ENCODE results near the gene LDHB. TPM values are rescaled to one million over a fixed set of nuclear protein-coding genes. Genes with fewer than 3 reads are reported as not detected.

LDHB gene
- total and polyA plus RNA-seq, 10 of the 15 experiments (the other 5 are each of a cell fraction or from before 2014, with no cell fraction given), result 800 to 3,692 (median 1,366) TPM

DNA sequence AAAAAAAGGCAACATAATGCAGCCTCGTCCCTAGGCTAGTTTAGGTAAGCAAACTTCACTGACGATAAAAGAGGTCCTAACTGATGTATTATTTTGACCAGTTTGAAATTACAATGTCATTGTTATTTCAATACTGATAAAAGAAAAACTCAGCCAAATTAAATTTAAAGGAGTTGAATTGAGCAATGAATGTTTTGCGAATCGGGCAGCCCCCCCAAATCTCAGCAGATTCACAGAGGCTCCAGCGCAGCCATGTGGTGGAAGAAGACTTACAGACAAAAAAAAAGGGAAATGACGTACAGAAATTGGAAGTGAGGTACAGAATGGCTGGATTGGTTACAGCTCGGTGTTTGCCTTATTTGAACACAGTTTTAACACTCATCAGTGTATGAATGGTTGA lies 8.2 kb upstream of the LDHB start:
- WGBS (ENCODE audit: insufficient coverage, insufficient replicate concordance, low lambda C conversion rate, missing lambda C conversion rate), result 72% methylated on average over 7 of the region's 7 CpGs
- ATAC-seq (no peak), FAIRE-seq (no peak), DNase-seq (ENCODE audit: low read depth, low spot score) (no peak)
- BruUV-seq (replicated peaks), result no TSS peak
- peaks cover 0 to 7% of the 10 kb centered on the region in 2 experiments; a peak in 1 of 4 replicates for H3K27me3 ChIP-seq (replicated peaks in 1 of 2; ENCODE audit: control insufficient read depth in 2 of 2, insufficient read depth in 2 of 2, low read length in 1 of 2)
- H3K4me3 ChIP-seq, result no peak overlapping the region
- no peak overlapping the region for H3K4me2 ChIP-seq (ENCODE audit: control insufficient read depth, insufficient read depth)
- no peaks in the 10 kb centered on the region for H3K36me3 ChIP-seq (ENCODE audit: control insufficient read depth in 2 of 2, insufficient read depth in 2 of 2, low read length in 1 of 2)
- H3K4me1 ChIP-seq (ENCODE audit: control insufficient read depth, insufficient read depth, low read length), result no peaks in the 10 kb centered on the region
- no peak overlapping the region for H3K27ac ChIP-seq (ENCODE audit: control insufficient read depth, insufficient read depth)
- intact Hi-C loops (cut with micrococcal nuclease; ENCODE audit: unreplicated experiment), result no loop called here
- H3K9me3 ChIP-seq (replicated peaks; ENCODE audit: control insufficient read depth, insufficient read depth, low read length), result no peaks in the 10 kb centered on the region
- ChIA-PET CTCF (interaction anchor here (0.6 to 1.4 kb wide), 4 partner anchors 13 to 398 kb away, joined by 3 to 7 read pairs (median 3); no protein-coding TSS in a partner anchor), RAD21 (ENCODE audit: unreplicated experiment) (interaction anchor here (1.0 kb wide), 1 partner anchor 160 kb away, joined by 3 read pairs; no protein-coding TSS in a partner anchor), SMC1A (ENCODE audit: uncharacterized antibody, unreplicated experiment) (interaction anchor here (1.3 kb wide), 1 partner anchor 10 kb away, joined by 3 read pairs; no protein-coding TSS in a partner anchor), POLR2A (no interaction called here)
- no peaks in the 10 kb centered on the region for H3K79me2 ChIP-seq (ENCODE audit: control insufficient read depth, insufficient read depth, low read length)
- in situ Hi-C loops (cut with MboI), result no loop called here
- H2AFZ ChIP-seq (ENCODE audit: control insufficient read depth, low read depth, low read length), result no peak overlapping the region
- no peaks in the 10 kb centered on the region for H4K20me1 ChIP-seq (ENCODE audit: control insufficient read depth, insufficient read depth)
- H3K9ac ChIP-seq (ENCODE audit: control insufficient read depth, insufficient read depth, low read length), result no peak overlapping the region
- no peak for TF ChIP-seq HCFC1 (IDR thresholded peaks at IDR 0.05; ENCODE audit: low read length)
- TF ChIP-seq, protein P1, sequence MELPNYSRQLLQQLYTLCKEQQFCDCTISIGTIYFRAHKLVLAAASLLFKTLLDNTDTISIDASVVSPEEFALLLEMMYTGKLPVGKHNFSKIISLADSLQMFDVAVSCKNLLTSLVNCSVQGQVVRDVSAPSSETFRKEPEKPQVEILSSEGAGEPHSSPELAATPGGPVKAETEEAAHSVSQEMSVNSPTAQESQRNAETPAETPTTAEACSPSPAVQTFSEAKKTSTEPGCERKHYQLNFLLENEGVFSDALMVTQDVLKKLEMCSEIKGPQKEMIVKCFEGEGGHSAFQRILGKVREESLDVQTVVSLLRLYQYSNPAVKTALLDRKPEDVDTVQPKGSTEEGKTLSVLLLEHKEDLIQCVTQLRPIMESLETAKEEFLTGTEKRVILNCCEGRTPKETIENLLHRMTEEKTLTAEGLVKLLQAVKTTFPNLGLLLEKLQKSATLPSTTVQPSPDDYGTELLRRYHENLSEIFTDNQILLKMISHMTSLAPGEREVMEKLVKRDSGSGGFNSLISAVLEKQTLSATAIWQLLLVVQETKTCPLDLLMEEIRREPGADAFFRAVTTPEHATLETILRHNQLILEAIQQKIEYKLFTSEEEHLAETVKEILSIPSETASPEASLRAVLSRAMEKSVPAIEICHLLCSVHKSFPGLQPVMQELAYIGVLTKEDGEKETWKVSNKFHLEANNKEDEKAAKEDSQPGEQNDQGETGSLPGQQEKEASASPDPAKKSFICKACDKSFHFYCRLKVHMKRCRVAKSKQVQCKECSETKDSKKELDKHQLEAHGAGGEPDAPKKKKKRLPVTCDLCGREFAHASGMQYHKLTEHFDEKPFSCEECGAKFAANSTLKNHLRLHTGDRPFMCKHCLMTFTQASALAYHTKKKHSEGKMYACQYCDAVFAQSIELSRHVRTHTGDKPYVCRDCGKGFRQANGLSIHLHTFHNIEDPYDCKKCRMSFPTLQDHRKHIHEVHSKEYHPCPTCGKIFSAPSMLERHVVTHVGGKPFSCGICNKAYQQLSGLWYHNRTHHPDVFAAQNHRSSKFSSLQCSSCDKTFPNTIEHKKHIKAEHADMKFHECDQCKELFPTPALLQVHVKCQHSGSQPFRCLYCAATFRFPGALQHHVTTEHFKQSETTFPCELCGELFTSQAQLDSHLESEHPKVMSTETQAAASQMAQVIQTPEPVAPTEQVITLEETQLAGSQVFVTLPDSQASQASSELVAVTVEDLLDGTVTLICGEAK (IDR thresholded peaks at IDR 0.05; ENCODE audit: borderline replicate concordance), result no peak
- TF ChIP-seq, protein P2, sequence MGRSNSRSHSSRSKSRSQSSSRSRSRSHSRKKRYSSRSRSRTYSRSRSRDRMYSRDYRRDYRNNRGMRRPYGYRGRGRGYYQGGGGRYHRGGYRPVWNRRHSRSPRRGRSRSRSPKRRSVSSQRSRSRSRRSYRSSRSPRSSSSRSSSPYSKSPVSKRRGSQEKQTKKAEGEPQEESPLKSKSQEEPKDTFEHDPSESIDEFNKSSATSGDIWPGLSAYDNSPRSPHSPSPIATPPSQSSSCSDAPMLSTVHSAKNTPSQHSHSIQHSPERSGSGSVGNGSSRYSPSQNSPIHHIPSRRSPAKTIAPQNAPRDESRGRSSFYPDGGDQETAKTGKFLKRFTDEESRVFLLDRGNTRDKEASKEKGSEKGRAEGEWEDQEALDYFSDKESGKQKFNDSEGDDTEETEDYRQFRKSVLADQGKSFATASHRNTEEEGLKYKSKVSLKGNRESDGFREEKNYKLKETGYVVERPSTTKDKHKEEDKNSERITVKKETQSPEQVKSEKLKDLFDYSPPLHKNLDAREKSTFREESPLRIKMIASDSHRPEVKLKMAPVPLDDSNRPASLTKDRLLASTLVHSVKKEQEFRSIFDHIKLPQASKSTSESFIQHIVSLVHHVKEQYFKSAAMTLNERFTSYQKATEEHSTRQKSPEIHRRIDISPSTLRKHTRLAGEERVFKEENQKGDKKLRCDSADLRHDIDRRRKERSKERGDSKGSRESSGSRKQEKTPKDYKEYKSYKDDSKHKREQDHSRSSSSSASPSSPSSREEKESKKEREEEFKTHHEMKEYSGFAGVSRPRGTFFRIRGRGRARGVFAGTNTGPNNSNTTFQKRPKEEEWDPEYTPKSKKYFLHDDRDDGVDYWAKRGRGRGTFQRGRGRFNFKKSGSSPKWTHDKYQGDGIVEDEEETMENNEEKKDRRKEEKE (IDR thresholded peaks at IDR 0.05), result no peak
- no peak for TF ChIP-seq ZSCAN29 (IDR thresholded peaks at IDR 0.05)
- TF ChIP-seq, protein P3, sequence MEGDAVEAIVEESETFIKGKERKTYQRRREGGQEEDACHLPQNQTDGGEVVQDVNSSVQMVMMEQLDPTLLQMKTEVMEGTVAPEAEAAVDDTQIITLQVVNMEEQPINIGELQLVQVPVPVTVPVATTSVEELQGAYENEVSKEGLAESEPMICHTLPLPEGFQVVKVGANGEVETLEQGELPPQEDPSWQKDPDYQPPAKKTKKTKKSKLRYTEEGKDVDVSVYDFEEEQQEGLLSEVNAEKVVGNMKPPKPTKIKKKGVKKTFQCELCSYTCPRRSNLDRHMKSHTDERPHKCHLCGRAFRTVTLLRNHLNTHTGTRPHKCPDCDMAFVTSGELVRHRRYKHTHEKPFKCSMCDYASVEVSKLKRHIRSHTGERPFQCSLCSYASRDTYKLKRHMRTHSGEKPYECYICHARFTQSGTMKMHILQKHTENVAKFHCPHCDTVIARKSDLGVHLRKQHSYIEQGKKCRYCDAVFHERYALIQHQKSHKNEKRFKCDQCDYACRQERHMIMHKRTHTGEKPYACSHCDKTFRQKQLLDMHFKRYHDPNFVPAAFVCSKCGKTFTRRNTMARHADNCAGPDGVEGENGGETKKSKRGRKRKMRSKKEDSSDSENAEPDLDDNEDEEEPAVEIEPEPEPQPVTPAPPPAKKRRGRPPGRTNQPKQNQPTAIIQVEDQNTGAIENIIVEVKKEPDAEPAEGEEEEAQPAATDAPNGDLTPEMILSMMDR (IDR thresholded peaks at IDR 0.05 in 2 of 3, conservative IDR thresholded peaks at IDR 0.05 in 1 of 3; ENCODE audit: control insufficient read depth in 2 of 3, extremely low read depth in 1 of 3, insufficient read depth in 1 of 3, low read depth in 3 of 3, low read length in 3 of 3), result no peak
- no peak for TF ChIP-seq POLR2AphosphoS2 (IDR thresholded peaks at IDR 0.05; ENCODE audit: low read depth, low read length)
- no peak for TF ChIP-seq SRF (IDR thresholded peaks at IDR 0.05; ENCODE audit: low read depth in 2 of 2, low read length in 2 of 2)
- TF ChIP-seq, protein P4, sequence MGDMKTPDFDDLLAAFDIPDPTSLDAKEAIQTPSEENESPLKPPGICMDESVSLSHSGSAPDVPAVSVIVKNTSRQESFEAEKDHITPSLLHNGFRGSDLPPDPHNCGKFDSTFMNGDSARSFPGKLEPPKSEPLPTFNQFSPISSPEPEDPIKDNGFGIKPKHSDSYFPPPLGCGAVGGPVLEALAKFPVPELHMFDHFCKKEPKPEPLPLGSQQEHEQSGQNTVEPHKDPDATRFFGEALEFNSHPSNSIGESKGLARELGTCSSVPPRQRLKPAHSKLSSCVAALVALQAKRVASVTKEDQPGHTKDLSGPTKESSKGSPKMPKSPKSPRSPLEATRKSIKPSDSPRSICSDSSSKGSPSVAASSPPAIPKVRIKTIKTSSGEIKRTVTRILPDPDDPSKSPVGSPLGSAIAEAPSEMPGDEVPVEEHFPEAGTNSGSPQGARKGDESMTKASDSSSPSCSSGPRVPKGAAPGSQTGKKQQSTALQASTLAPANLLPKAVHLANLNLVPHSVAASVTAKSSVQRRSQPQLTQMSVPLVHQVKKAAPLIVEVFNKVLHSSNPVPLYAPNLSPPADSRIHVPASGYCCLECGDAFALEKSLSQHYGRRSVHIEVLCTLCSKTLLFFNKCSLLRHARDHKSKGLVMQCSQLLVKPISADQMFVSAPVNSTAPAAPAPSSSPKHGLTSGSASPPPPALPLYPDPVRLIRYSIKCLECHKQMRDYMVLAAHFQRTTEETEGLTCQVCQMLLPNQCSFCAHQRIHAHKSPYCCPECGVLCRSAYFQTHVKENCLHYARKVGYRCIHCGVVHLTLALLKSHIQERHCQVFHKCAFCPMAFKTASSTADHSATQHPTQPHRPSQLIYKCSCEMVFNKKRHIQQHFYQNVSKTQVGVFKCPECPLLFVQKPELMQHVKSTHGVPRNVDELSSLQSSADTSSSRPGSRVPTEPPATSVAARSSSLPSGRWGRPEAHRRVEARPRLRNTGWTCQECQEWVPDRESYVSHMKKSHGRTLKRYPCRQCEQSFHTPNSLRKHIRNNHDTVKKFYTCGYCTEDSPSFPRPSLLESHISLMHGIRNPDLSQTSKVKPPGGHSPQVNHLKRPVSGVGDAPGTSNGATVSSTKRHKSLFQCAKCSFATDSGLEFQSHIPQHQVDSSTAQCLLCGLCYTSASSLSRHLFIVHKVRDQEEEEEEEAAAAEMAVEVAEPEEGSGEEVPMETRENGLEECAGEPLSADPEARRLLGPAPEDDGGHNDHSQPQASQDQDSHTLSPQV (IDR thresholded peaks at IDR 0.05), result no peak
- no peak for TF ChIP-seq CBX5 (IDR thresholded peaks at IDR 0.05; ENCODE audit: low read depth)
- TF ChIP-seq ZNF622 (IDR thresholded peaks at IDR 0.05), result no peak
